ENCODE data around the gene LCAT.
A peak's percentile ranks its signal among the peaks of the same experiment; 100 is the strongest.

LCAT gene

GRCh38 chr16:67968400-67969253 is 24.7 kb upstream of the LCAT start, which contains the start of gene SLC12A4:
SLC12A4 (minus strand) TSS chr16:67968637; CDS start chr16:67968553, 84 bp downstream.
- DNase-seq, result no peak

GRCh38 chr16:67967958-67968399 is 24.1 kb upstream of the LCAT start:
- no peak for DNase-seq

GRCh38 chr16:67967183-67967957 is 23.4 kb upstream of the LCAT start:
- DNase-seq, result no peak

- DNase-seq, result no peak
Measured at GRCh38 chr16:67966549-67967182, 22.7 kb upstream of the LCAT start.

GRCh38 chr16:67965668-67966548 is 22.0 kb upstream of the LCAT start:
- DNase-seq, result no peak

- no peak for DNase-seq
Measured at GRCh38 chr16:67964477-67965131, 20.7 kb upstream of the LCAT start.

GRCh38 chr16:67963662-67964321 is 19.9 kb upstream of the LCAT start:
- no peak for DNase-seq

GRCh38 chr16:67963292-67963661 is 19.4 kb upstream of the LCAT start:
- no peak for DNase-seq

GRCh38 chr16:67962135-67962534 is 18.2 kb upstream of the LCAT start:
- no peak for DNase-seq

- peak; percentile 95 for DNase-seq
Measured at GRCh38 chr16:67961551-67961957, 17.6 kb upstream of the LCAT start.

GRCh38 chr16:67959536-67960329 is 15.8 kb upstream of the LCAT start:
- no peak for DNase-seq

- DNase-seq, result no peak
Measured at GRCh38 chr16:67957622-67958021, 13.7 kb upstream of the LCAT start.

GRCh38 chr16:67954421-67955196 is 10.7 kb upstream of the LCAT start:
- no peak for DNase-seq

- DNase-seq, result peak; percentile 22
Measured at GRCh38 chr16:67953641-67954375, 9.9 kb upstream of the LCAT start.

- peak; percentile 66 for DNase-seq
Measured at GRCh38 chr16:67951485-67951884, 7.6 kb upstream of the LCAT start.

GRCh38 chr16:67950335-67950843 is 6.5 kb upstream of the LCAT start:
- DNase-seq, result no peak

- no peak for DNase-seq
Measured at GRCh38 chr16:67949645-67950044, 5.7 kb upstream of the LCAT start.

GRCh38 chr16:67948015-67948414 is 4.1 kb upstream of the LCAT start:
- no peak for DNase-seq

Measured in NCI-H1092 treated with DMSO at 0.1 percent for 48 hours (cell line).